GM19324 (cell line): ENCODE data around the gene TBC1D30.

Experiments
- ATAC-seq: cut with Tn5 transposase; IDR thresholded peaks from one replicate; pipeline ENCODE4 v1.9.1; 2021; ENCODE audit warnings: mild to moderate bottlenecking, moderate library complexity; ENCODE audit not compliant: unreplicated experiment, low FRiP score

The TBC1D30 gene

GRCh38 chr12:64903479-64904152, 79.2 kb downstream of the TBC1D30 start:
- ATAC-seq, result no peak

GRCh38 chr12:64907097-64907496, 82.7 kb downstream of the TBC1D30 start:
- ATAC-seq, result no peak

GRCh38 chr12:64909124-64909523, 84.7 kb downstream of the TBC1D30 start:
- no peak for ATAC-seq

- no peak for ATAC-seq
Observed at GRCh38 chr12:64911081-64911480, 86.6 kb downstream of the TBC1D30 start.

- no peak for ATAC-seq
Observed at GRCh38 chr12:64911912-64912311, 87.5 kb downstream of the TBC1D30 start.

- ATAC-seq, result no peak
Observed at GRCh38 chr12:64912516-64913255, 88.2 kb downstream of the TBC1D30 start.

- no peak for ATAC-seq
Observed at GRCh38 chr12:64915242-64915641, 90.8 kb downstream of the TBC1D30 start.

- ATAC-seq, result no peak
Observed at GRCh38 chr12:64916411-64917261, 92.2 kb downstream of the TBC1D30 start.

- no peak for ATAC-seq
Observed at GRCh38 chr12:64918344-64918743, 93.9 kb downstream of the TBC1D30 start.

GRCh38 chr12:64918801-64919200, 94.4 kb downstream of the TBC1D30 start:
- ATAC-seq, result no peak

GRCh38 chr12:64922853-64923252, 98.4 kb downstream of the TBC1D30 start:
- no peak for ATAC-seq

- ATAC-seq, result no peak
Observed at GRCh38 chr12:64923536-64923935, 99.1 kb downstream of the TBC1D30 start.
